ENCODE data around the gene TOE1. TPM values are rescaled to one million over a fixed set of nuclear protein-coding genes. Genes with fewer than 3 reads are reported as not detected.

The TOE1 gene
- total and polyA plus RNA-seq, 11 donors, result 2.2 to 7.9 (median 3.7) TPM

DNA sequence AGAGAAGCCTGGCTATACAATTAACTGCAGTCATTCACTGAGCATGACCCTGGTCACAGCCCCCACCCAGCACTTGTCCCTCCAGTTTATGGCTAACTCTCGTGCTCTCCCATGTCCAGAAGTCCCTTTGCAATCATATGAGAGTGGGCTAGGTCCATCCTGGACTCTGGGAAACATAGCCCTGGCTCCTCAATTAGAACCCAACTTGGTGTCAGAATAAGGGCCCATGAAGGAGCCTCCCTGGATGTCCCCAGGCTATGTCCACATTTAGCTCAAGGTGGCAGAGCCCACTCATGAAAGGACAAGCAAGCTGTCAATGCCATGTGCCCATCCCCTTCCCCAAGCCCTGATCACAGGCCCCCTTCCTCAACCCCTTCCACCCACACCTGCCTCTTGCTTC lies 40.7 kb upstream of the TOE1 start:
- intact Hi-C loops (cut with DNase I), result loop anchor here in 2 of 10 donors (1.0 to 5.0 kb wide), 2 partner anchors 286 to 462 kb away; no protein-coding TSS in a partner anchor
- no peak for ATAC-seq
- Histone ChIP-seq H3K36me3 (no peaks in the 10 kb centered on the region), H3K9me3 (no peaks in the 10 kb centered on the region), H3K27me3 (no peaks in the 10 kb centered on the region), H3K4me1 (peaks cover 0 to 11% (median 7%) of the 10 kb centered on the region in 12 donors), H3K27ac (no peak overlapping the region), H3K4me3 (no peak overlapping the region)
- TF ChIP-seq POLR2A (IDR thresholded peaks at IDR 0.05) (no peak), CTCF (IDR thresholded peaks at IDR 0.05) (no peak)
- DNase-seq, result no peak
- 59 to 78% (median 66%) methylated on average over 1 of the region's 1 CpG for WGBS, 4 donors

DNA sequence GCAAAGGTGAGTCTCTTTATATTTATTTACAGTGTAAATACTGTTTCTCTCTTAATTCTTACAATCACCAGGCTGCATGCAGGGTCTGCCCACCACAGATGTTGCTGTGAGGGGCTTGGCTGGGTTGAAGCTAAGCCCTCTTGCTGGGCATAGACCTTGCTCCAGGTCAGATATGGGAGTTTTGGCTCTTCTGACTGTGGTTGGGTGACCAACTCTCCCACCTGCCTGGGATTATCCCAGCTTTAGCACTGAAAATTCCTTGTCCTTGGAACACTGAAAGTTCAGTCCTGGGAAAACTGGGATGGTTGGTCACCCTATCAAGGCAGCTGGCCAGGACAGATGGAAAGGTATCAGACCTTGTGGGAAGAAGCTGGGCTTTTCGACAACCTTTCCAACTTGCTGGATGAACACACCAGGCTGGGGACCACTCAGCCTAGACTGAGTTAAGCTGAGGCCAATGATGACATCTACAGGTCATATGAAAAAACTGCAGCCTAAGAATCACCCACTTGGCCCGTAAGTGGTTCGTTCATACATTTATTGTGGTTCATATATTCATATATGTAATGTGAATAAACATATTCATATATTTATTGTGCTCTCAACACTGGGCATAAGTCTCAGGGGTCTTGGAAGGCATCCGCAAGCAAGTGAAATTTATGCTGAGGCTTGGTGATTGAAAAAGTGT lies 39.8 kb upstream of the TOE1 start:
- Histone ChIP-seq H3K9me3 (no peaks in the 10 kb centered on the region), H3K36me3 (no peaks in the 10 kb centered on the region), H3K4me3 (no peak overlapping the region), H3K4me1 (peaks cover 0 to 17% (median 14%) of the 10 kb centered on the region in 12 donors), H3K27ac (no peak overlapping the region), H3K27me3 (no peaks in the 10 kb centered on the region)
- intact Hi-C loops (cut with DNase I), result loop anchor here (1.0 to 10.0 kb wide), 17 partner anchors 37 to 568 kb away; partner anchors contain the start of genes BEST4 (in 4 of the 10), BTBD19 (in 1 of the 10), DYNLT4 (in 1 of the 10) and PLK3 (in 1 of the 10)
- DNase-seq, result peak in 2 of 5 donors; percentile 34 to 47
- TF ChIP-seq CTCF (IDR thresholded peaks at IDR 0.05), result peak; percentile 53 to 87 (median 78)
- TF ChIP-seq POLR2A (IDR thresholded peaks at IDR 0.05), result no peak
- WGBS, 4 donors, result 9 to 13% (median 9%) methylated on average over 4 of the region's 4 CpGs
- ATAC-seq, result no peak

DNA sequence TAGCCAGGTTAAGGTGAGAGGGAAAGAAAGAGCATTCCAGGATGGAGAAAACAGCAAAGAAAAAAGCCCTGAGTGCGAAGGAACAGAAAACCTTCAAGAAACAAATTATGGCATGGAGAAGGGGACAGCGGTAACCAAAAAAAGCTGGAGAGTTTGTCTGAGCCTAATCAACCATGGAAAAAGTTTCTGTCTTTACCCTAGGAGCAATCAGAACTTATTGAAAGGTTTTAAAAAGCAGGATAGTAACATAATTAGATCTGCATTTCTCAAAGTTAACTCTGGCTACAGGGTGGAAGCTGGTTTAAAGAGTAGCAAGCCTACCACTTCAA lies 39.3 kb upstream of the TOE1 start:
- no peak for TF ChIP-seq POLR2A (IDR thresholded peaks at IDR 0.05)
- no peak overlapping the region for H3K27ac ChIP-seq
- no peak overlapping the region for H3K4me3 ChIP-seq
- ATAC-seq (no peak), DNase-seq (no peak)
- intact Hi-C loops (cut with DNase I), result loop anchor here (1.0 to 10.0 kb wide), 16 partner anchors 37 to 568 kb away; partner anchors contain the start of genes BEST4 (in 4 of the 10), BTBD19 (in 1 of the 10), DYNLT4 (in 1 of the 10) and PLK3 (in 1 of the 10)
- H3K36me3 ChIP-seq, result no peaks in the 10 kb centered on the region
- WGBS, 4 donors, result 52 to 70% (median 59%) methylated on average over 2 of the region's 2 CpGs
- peaks cover 0 to 17% (median 14%) of the 10 kb centered on the region in 12 donors for H3K4me1 ChIP-seq
- H3K9me3 ChIP-seq, result no peaks in the 10 kb centered on the region
- no peaks in the 10 kb centered on the region for H3K27me3 ChIP-seq

- Histone ChIP-seq H3K4me1 (peaks cover 0 to 17% (median 14%) of the 10 kb centered on the region in 12 donors), H3K27ac (peak overlapping the region in 10 of 12 donors; percentile 83 to 98 (median 88)), H3K4me3 (peak overlapping the region in 11 of 12 donors; percentile 47 to 89 (median 71)), H3K27me3 (no peaks in the 10 kb centered on the region), H3K9me3 (no peaks in the 10 kb centered on the region), H3K36me3 (no peaks in the 10 kb centered on the region)
- ATAC-seq (no peak), DNase-seq (peak in 1 of 5 donors; percentile 27)
- TF ChIP-seq POLR2A (IDR thresholded peaks at IDR 0.05) (no peak), CTCF (IDR thresholded peaks at IDR 0.05) (no peak)
- 84 to 91% (median 89%) methylated on average over 16 of the region's 16 CpGs for WGBS, 4 donors
- intact Hi-C loops (cut with DNase I), result loop anchor here in 8 of 10 donors (1.0 to 10.0 kb wide), 13 partner anchors 35 to 570 kb away; partner anchors contain the start of genes BEST4 (in 4 of the 8), TESK2 (in 4 of the 8), MUTYH (in 3 of the 8) and TOE1 (in 3 of the 8)
These were observed 37.3 kb upstream of the TOE1 start for GRCh38 chr1:45302505-45303150.

Measured in heart left ventricle (tissue), 16 donors.